Epithelial cell of esophagus (primary cell): ENCODE results near the gene TINCR.

ENCODE experiments used
- DNase-seq: peaks from one replicate; pipeline ENCODE4 v3.0.0; 2010; ENCODE audit warnings: low read depth
- H3K4me3 ChIP-seq: 2 replicates; pipeline ENCODE4 v1.5.1; 2011; ENCODE audit warnings: mild to moderate bottlenecking, low read length, control low read depth
- TF ChIP-seq, protein P1 (sequence below): IDR thresholded peaks from 2 replicates; pipeline ENCODE4 v1.5.1; 2011; ENCODE audit warnings: low read depth, mild to moderate bottlenecking, low read length, control low read depth, inconsistent platforms; ENCODE audit not compliant: insufficient read depth; ENCODE audit errors: missing control alignments

The TINCR gene

DNA sequence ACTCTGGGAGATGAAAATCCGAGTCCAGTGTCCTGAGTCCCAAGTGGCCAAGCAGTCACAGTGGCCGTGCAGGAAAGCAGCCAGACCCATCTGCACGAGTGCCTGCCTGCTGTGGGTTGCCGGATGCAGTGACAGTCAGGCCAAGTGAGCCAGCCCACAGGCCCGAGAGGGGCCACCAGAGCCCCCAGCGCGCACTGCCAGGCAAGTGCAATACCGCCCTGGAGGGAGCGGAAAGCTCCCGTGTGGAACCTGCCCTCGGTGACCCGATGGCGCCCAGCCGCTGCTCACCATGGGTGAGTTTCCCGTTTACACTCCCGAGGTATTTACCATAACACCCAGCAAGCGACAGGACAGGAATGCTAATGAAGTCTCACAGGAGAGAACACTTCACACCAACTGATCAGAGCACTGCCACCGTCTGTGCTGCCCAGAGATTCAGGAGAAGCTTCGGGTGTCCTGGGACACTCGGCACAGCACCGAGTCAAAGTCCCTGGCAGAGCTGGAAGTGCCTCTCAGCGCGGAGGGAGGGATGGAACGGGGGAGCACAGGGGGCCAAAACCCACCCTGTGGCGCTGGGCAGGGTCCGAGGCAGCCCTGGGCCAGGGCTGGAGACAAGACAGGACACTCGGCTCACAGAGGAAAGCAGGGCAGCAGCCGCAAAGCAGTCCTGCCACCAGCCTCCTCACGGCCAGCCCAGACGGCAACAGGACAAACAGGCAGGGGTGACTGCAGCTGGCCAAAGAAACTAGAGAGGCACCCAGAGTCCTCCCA lies 21.3 kb upstream of the TINCR start:
- no peak for DNase-seq
- no peak overlapping the region for H3K4me3 ChIP-seq
- TF ChIP-seq, protein P1, sequence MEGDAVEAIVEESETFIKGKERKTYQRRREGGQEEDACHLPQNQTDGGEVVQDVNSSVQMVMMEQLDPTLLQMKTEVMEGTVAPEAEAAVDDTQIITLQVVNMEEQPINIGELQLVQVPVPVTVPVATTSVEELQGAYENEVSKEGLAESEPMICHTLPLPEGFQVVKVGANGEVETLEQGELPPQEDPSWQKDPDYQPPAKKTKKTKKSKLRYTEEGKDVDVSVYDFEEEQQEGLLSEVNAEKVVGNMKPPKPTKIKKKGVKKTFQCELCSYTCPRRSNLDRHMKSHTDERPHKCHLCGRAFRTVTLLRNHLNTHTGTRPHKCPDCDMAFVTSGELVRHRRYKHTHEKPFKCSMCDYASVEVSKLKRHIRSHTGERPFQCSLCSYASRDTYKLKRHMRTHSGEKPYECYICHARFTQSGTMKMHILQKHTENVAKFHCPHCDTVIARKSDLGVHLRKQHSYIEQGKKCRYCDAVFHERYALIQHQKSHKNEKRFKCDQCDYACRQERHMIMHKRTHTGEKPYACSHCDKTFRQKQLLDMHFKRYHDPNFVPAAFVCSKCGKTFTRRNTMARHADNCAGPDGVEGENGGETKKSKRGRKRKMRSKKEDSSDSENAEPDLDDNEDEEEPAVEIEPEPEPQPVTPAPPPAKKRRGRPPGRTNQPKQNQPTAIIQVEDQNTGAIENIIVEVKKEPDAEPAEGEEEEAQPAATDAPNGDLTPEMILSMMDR = no peak

DNA sequence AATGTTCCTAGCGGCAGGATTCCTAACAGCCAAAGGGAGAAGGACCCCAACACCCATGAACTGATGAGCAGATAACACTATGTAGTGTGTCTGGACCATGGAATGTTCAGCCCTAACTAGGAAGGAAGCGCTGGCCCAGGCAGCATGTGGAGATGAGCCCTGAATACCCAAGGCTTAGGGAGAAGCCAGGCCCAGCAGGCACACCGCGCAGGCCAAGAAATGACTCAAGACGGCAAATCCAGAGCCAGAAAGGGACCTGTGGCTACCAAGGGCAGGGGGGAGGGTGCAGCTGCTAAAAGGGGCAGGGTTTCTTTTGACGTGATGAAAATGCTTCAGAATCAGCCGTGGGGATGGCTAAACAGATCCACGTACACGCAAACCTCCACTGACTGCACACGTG lies 20.7 kb upstream of the TINCR start:
- no peak for DNase-seq
- TF ChIP-seq, protein P1 = no peak
- no peak overlapping the region for H3K4me3 ChIP-seq

DNA sequence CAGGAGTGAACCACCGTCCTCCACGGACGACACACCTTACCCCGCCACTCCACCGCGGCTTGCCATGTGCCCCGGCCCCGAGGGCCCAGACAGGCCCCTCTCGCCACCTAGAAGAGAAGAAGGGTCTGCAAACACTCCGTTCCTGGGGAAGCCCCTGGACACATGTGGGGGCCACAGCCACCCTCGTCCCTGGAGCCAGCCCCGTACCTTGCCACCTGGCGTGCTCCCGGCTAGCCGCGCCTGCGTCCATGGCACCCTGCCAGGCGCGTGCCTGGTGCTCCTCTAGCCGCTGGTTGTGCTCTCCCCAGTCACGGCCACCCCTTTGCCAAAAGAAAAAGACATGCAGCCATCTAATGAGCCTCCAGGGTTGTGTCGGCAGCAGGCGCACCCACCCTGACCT lies 19.9 kb upstream of the TINCR start:
- TF ChIP-seq, protein P1 = no peak
- no peak overlapping the region for H3K4me3 ChIP-seq
- DNase-seq = no peak

DNA sequence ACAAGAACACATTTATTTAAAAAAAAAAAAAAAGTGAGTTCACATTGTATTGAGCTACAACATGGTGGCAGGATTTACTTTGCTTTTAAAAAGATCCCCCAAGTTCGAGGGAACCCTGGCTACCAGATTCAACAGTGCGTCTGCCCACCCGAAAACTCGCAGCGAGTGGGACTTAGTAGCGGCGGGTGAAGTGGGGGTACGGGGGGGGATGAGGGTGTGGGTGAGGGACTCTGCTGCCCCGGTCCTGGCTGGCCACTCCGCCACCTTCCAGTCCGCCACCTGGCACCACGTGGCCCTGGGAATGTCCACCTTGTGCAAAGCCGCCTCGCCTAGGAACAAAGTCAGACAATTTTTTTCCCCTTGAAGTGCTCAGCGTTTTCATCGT lies 19.3 kb upstream of the TINCR start:
- H3K4me3 ChIP-seq = no peak overlapping the region
- DNase-seq = no peak
- TF ChIP-seq, protein P1 = no peak

DNA sequence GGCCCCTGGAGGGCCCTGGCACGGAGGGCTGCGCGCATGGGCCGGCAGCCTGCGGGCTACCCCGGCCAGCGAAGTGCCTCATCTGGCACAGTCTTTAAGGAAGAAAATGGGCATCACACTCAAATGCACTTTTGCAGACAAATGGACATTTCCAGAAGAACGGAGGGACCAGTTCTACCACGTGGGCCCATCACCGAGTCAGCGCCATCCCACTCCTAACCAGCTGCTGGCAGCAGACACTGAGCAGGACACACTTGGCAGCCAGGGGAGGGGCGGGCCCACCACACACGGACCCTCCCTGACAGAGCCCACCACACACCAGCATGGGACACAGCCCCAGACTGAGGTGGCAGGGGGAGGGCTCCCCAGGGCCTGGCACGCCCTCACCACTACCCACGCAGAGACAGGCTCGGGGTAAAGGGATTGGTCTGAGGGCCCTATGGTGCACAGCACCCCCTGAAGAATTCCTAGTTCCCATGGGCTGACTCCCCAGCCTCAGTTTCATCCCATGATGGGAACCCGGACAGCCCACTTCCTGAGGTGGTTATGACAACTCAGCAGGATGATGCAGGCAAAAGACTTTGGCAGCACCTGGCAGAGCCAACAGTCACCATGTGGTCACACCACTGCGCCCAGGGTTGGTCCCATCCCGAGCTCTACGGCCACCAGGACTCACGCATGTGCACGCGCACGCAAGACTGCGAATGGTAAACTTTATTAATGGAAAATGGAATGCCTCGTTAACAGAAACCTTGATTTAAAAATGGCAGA lies 18.7 kb upstream of the TINCR start:
- no peak for DNase-seq
- TF ChIP-seq, protein P1 = no peak
- H3K4me3 ChIP-seq = no peak overlapping the region

DNA sequence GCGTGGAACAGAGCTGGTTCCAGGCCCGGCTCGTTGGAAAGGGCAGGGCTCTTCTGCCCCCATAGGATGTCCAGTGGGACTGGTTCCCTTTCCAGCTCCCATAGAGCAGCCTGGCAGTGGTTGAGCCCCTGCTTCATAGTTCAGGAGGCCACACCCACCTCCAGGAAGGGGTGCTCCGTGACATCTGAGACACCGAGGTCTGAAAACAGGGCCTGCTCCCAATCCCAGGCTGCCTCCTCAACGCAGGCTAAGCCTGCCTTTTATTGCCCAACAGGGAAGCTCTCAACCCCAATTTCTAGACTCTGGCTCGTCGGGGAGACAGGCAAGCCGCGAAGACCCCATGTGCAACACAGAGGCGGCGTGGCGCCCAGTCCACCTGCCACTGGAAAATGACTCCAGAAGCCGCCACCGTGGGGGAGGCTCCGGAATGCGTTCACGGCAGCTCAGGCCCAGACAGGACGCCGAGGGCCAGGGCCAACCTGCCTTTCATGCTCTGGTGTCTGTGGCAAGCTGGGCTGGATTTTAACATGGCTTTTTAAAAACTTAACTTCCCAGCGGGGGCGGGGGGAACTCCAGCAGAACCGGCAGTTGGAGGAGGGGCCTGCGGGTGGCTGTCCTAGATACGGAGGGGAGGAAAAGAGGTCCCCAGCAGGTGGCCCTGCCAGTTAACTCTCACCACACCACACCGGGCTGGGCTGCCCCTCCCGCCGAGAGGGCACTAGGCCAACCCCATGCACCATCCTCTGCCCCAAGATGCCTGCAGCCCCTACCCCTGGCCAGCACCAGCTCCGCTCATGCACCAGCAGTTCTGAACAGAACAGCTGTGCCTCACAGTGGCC lies 17.9 kb upstream of the TINCR start:
- TF ChIP-seq, protein P1 = no peak
- DNase-seq = peak; percentile 55
- no peak overlapping the region for H3K4me3 ChIP-seq
